Pancreas (tissue), 10 donors: Measurements from ENCODE around the gene SORCS3. TPM values are rescaled to one million over a fixed set of nuclear protein-coding genes. Genes with fewer than 3 reads are reported as not detected.

Experiments
- ATAC-seq, 4 donors: fragments of 200-7000 bp; cut with Tn5 transposase; one replicate each; pipeline versions ENCODE4 v1.8.0 to v1.9.1; 2020; ENCODE audit warnings: mild to moderate bottlenecking in 4 of 4, moderate library complexity in 4 of 4
- DNase-seq, 6 donors: peaks; one replicate each; pipeline ENCODE4 v3.0.0-alpha.2; 2020
- FAIRE-seq: peaks from 2 replicates; lab custom pipeline; 2012; peaks lifted over from hg19 to GRCh38; lab: Jason Lieb, UNC
- H3K27ac ChIP-seq, 4 donors: fragments of 200-600 bp; sonication (generic); 1 replicate in 3 of 4; 2 replicates in 1 of 4; pipeline versions ENCODE4 v1.5.0 to v1.8.0; 2020
- H3K27me3 ChIP-seq, 4 donors: fragments of 200-600 bp; one replicate each; pipeline ENCODE4 v1.8.0; 2021
- H3K36me3 ChIP-seq, 3 donors: fragments of 200-600 bp; sonication (generic) in 1 of 3; one replicate each; pipeline versions ENCODE4 v1.5.0 to v1.8.0; 2020 to 2021
- H3K4me1 ChIP-seq, 3 donors: fragments of 200-600 bp; one replicate each; pipeline ENCODE4 v1.8.0; 2021
- H3K4me3 ChIP-seq, 4 donors: fragments of 200-600 bp; sonication (generic) in 2 of 4; one replicate each; pipeline versions ENCODE4 v1.5.0 to v1.8.0; 2020 to 2021
- H3K9me3 ChIP-seq, 4 donors: fragments of 200-600 bp; one replicate each; pipeline ENCODE4 v1.8.0; 2021
- CTCF ChIP-seq, 4 donors: fragments of 200-600 bp; sonication (generic) in 3 of 4; IDR thresholded peaks; one replicate each; pipeline versions ENCODE4 v1.5.0 to v1.8.0; 2021; ENCODE audit warnings: antibody characterized with exemption in 4 of 4
- WGBS, 2 donors: extraction: QIAGEN DNeasy Blood & Tissue Kit; methylation state at CpG; one replicate each; pipeline ENCODE4 v1.1.7; 2013; 5-methylcytosine and 5-hydroxymethylcytosine counted together
- intact Hi-C, 3 donors: fragments of 100-400 bp; cut with DNase I; formaldehyde crosslinking; loops; one replicate each; pipeline versions ENCODE4 v1.11.1 to v1.14.2; 2022
- polyA plus RNA-seq, 2 donors: library from polyadenylated mRNA; stranded (reverse); fragments of 200-250 nt; gene quantifications; one replicate each; pipeline ENCODE4 v1.2.3, GENCODE V29; 2013
- total RNA-seq, 6 donors: library from RNA; stranded (reverse); fragmentation: NEBNext Ultra II Directional in 4 of 6; extraction: Animal tissue kit (Norgen Biotek cat#: 25700) in 4 of 6; gene quantifications; one replicate each; pipeline versions ENCODE4 v1.2.1 to v1.2.4, GENCODE V29; 2021 to 2023
- donor health status: healthy with polysubstance abuse.
- donor health status: DM: no; HTN: no; CAD: no; lungs with moderate emphysema.
- donor health status: DM: no; HTN: no; CAD: no.
- donor health status: control.
- donor health status: control.
- donor health status: Bipolar disorder and iron deficiency.
- donor health status: DM: yes; HTN: yes; CAD: no.
- donor health status: DM: no; HTN: no; CAD: no.
- donor health status: DM: no; HTN: no; CAD: no.
- donor health status: DM: yes; HTN: yes; CAD: no.

The SORCS3 gene
- total and polyA plus RNA-seq, 8 donors, result 0.02 TPM; not detected in 7

- no peak for TF ChIP-seq CTCF (IDR thresholded peaks at IDR 0.05)
- H3K4me1 ChIP-seq, result no peaks in the 10 kb centered on the region
- no peaks in the 10 kb centered on the region for H3K27me3 ChIP-seq
- no peak overlapping the region for H3K4me3 ChIP-seq
- FAIRE-seq (no peak), ATAC-seq (peak in 3 of 4 donors; percentile 34 to 80 (median 65)), DNase-seq (peak in 2 of 6 donors; percentile 15 to 17)
- H3K9me3 ChIP-seq, result no peaks in the 10 kb centered on the region
- 34 to 35% methylated on average over 6 of the region's 6 CpGs for WGBS, 2 donors
- H3K36me3 ChIP-seq, result no peaks in the 10 kb centered on the region
- intact Hi-C loops, result no loop called here
- H3K27ac ChIP-seq, result no peak overlapping the region
Measured at GRCh38 chr10:104824380-104825006, 183.4 kb downstream of the SORCS3 start.

- Histone ChIP-seq H3K27me3 (no peaks in the 10 kb centered on the region), H3K4me3 (no peak overlapping the region), H3K36me3 (no peaks in the 10 kb centered on the region), H3K9me3 (no peaks in the 10 kb centered on the region), H3K4me1 (no peaks in the 10 kb centered on the region), H3K27ac (no peak overlapping the region)
- intact Hi-C loops, result no loop called here
- ATAC-seq (no peak), FAIRE-seq (no peak), DNase-seq (no peak)
- 51 to 66% methylated on average over 5 of the region's 5 CpGs for WGBS, 2 donors
- no peak for TF ChIP-seq CTCF (IDR thresholded peaks at IDR 0.05)
Measured at GRCh38 chr10:104831272-104831671, 190.2 kb downstream of the SORCS3 start.

GRCh38 chr10:104834580-104834979, 193.5 kb downstream of the SORCS3 start:
- H3K9me3 ChIP-seq, result no peaks in the 10 kb centered on the region
- intact Hi-C loops, result no loop called here
- DNase-seq (no peak), ATAC-seq (no peak), FAIRE-seq (no peak)
- H3K4me1 ChIP-seq, result no peaks in the 10 kb centered on the region
- H3K4me3 ChIP-seq, result no peak overlapping the region
- no peak overlapping the region for H3K27ac ChIP-seq
- no peaks in the 10 kb centered on the region for H3K27me3 ChIP-seq
- no peak for TF ChIP-seq CTCF (IDR thresholded peaks at IDR 0.05)
- no peaks in the 10 kb centered on the region for H3K36me3 ChIP-seq
- WGBS, 2 donors, result 43 to 82% methylated on average over 1 of the region's 1 CpG

GRCh38 chr10:104835422-104835821, 194.3 kb downstream of the SORCS3 start:
- FAIRE-seq (no peak), DNase-seq (no peak), ATAC-seq (no peak)
- H3K27ac ChIP-seq, result no peak overlapping the region
- no peaks in the 10 kb centered on the region for H3K27me3 ChIP-seq
- intact Hi-C loops, result no loop called here
- no peak for TF ChIP-seq CTCF (IDR thresholded peaks at IDR 0.05)
- no peak overlapping the region for H3K4me3 ChIP-seq
- no peaks in the 10 kb centered on the region for H3K36me3 ChIP-seq
- H3K9me3 ChIP-seq, result no peaks in the 10 kb centered on the region
- H3K4me1 ChIP-seq, result no peaks in the 10 kb centered on the region
- 37 to 60% methylated on average over 2 of the region's 2 CpGs for WGBS, 2 donors

GRCh38 chr10:104842704-104843103, 201.6 kb downstream of the SORCS3 start:
- H3K4me1 ChIP-seq, result no peaks in the 10 kb centered on the region
- no peak overlapping the region for H3K4me3 ChIP-seq
- DNase-seq, result no peak
- no peak overlapping the region for H3K27ac ChIP-seq
- no peak for FAIRE-seq
- H3K9me3 ChIP-seq, result no peaks in the 10 kb centered on the region
- 55 to 58% methylated on average over 3 of the region's 3 CpGs for WGBS, 2 donors
- no peak for ATAC-seq
- no peaks in the 10 kb centered on the region for H3K36me3 ChIP-seq
- H3K27me3 ChIP-seq, result no peaks in the 10 kb centered on the region
- TF ChIP-seq CTCF (IDR thresholded peaks at IDR 0.05), result no peak
- intact Hi-C loops, result no loop called here
